A549 (cell line): Measurements from ENCODE around the gene MAP3K5.

Source experiments
- CTCF ChIP-seq: fragments of >200 bp; sonication (Bioruptor Twin); formaldehyde crosslinking; IDR thresholded peaks from 3 replicates; pipeline ENCODE4 v1.5.1; 2016
- SMC3 ChIP-seq: fragments of >200 bp; sonication (Bioruptor Twin); formaldehyde crosslinking; IDR thresholded peaks from 3 replicates; pipeline ENCODE4 v1.6.1; 2018; ENCODE audit warnings: inconsistent platforms

- TF ChIP-seq CTCF (no peak), SMC3 (no peak)
These were observed 260.2 kb downstream of the MAP3K5 start for GRCh38 chr6:136532030-136532429.
